ENCODE measurements around the gene SDE2.

- TF ChIP-seq POLR2A (IDR thresholded peaks at IDR 0.05; ENCODE audit: low read length) = no peak
- no peak for TF ChIP-seq GATA1 (IDR thresholded peaks at IDR 0.05; ENCODE audit: low read depth, low read length)
Measured at GRCh38 chr1:226038661-226039060, 39.5 kb upstream of the SDE2 start.

All from erythroblast (primary cell).